ENCODE results near the gene PPP1R14B.

Gene PPP1R14B

GRCh38 chr11:64281957-64282770 is 35.4 kb upstream of the PPP1R14B start:
- DNase-seq (ENCODE audit: low spot score), result no peak

- DNase-seq (ENCODE audit: low spot score), result no peak
Measured at GRCh38 chr11:64278576-64279190, 31.9 kb upstream of the PPP1R14B start.

- DNase-seq (ENCODE audit: low spot score), result no peak
Measured at GRCh38 chr11:64276653-64277431, 30.1 kb upstream of the PPP1R14B start.

- no peak for DNase-seq (ENCODE audit: low spot score)
Measured at GRCh38 chr11:64275841-64276240, 29.1 kb upstream of the PPP1R14B start.

- DNase-seq (ENCODE audit: low spot score), result no peak
Measured at GRCh38 chr11:64275031-64275800, 28.5 kb upstream of the PPP1R14B start.

- peak; percentile 82 for DNase-seq (ENCODE audit: low spot score)
Measured at GRCh38 chr11:64269540-64270220, 22.9 kb upstream of the PPP1R14B start.

GRCh38 chr11:64268893-64269539 is 22.3 kb upstream of the PPP1R14B start:
- no peak for DNase-seq (ENCODE audit: low spot score)

GRCh38 chr11:64268025-64268892 is 21.5 kb upstream of the PPP1R14B start:
- no peak for DNase-seq (ENCODE audit: low spot score)

GRCh38 chr11:64267207-64267945 is 20.6 kb upstream of the PPP1R14B start:
- DNase-seq (ENCODE audit: low spot score), result no peak

- no peak for DNase-seq (ENCODE audit: low spot score)
Measured at GRCh38 chr11:64266339-64266738, 19.6 kb upstream of the PPP1R14B start.

GRCh38 chr11:64265176-64266160 is 18.7 kb upstream of the PPP1R14B start:
- DNase-seq (ENCODE audit: low spot score), result no peak

GRCh38 chr11:64264371-64264852 is 17.7 kb upstream of the PPP1R14B start:
- no peak for DNase-seq (ENCODE audit: low spot score)

- no peak for DNase-seq (ENCODE audit: low spot score)
Measured at GRCh38 chr11:64263947-64264317, 17.2 kb upstream of the PPP1R14B start.

GRCh38 chr11:64263021-64263946 is 16.5 kb upstream of the PPP1R14B start:
- peak; percentile 60 for DNase-seq (ENCODE audit: low spot score)

GRCh38 chr11:64262271-64263002 is 15.7 kb upstream of the PPP1R14B start:
- no peak for DNase-seq (ENCODE audit: low spot score)

GRCh38 chr11:64261556-64262080 is 14.9 kb upstream of the PPP1R14B start:
- DNase-seq (ENCODE audit: low spot score), result no peak
